GM12878 (cell line): ENCODE results near the gene PTPRN2. TPM values are rescaled to one million over a fixed set of nuclear protein-coding genes. Genes with fewer than 3 reads are reported as not detected.

Experiments used
- ATAC-seq: fragments of 200-7000 bp; cut with Tn5 transposase; 3 replicates; pipeline ENCODE4 v1.9.1; 2020; ENCODE audit warnings: mild to moderate bottlenecking, moderate library complexity
- BruUV-seq: library from RNA; stranded (reverse); fragments of 400-500 nt; replicated peaks from 2 replicates; lab custom pipeline; 2021; lab: Mats Ljungman, UMichigan
- CTCF ChIA-PET: fragments of 300-600 bp; sonication (Branson Sonifier 250); formaldehyde crosslinking; extraction: SDS; loops from one replicate; lab custom pipeline; 2021; ENCODE audit warnings: inconsistent platforms; lab: Yijun Ruan, JAX
- POLR2A ChIA-PET: fragments of 350-600 bp; formaldehyde crosslinking; extraction: SDS; loops from one replicate; lab custom pipeline; 2021; ENCODE audit warnings: inconsistent platforms; lab: Charles Lee
- RAD21 ChIA-PET: fragments of 300-600 bp; sonication (Branson Sonifier 250); formaldehyde crosslinking; loops from one replicate; lab custom pipeline; 2023; ENCODE audit warnings: antibody characterized with exemption; ENCODE audit not compliant: unreplicated experiment; lab: Charles Lee
- SMC1A ChIA-PET: fragments of 300-600 bp; sonication (Branson Sonifier 250); formaldehyde crosslinking; loops from one replicate; lab custom pipeline; 2023; ENCODE audit not compliant: unreplicated experiment, uncharacterized antibody; lab: Charles Lee
- DNase-seq: peaks from one replicate; pipeline ENCODE4 v3.0.0-alpha.2; 2011; ENCODE audit warnings: low read depth, low spot score
- FAIRE-seq: peaks from 3 replicates; lab custom pipeline; 2011; peaks lifted over from hg19 to GRCh38; lab: Jason Lieb, UNC
- H2AFZ ChIP-seq: 2 replicates; pipeline ENCODE4 v1.6.0; 2011; ENCODE audit warnings: low read depth, low read length, control low read depth; ENCODE audit not compliant: control insufficient read depth
- H3K27ac ChIP-seq: 2 replicates; pipeline ENCODE4 v1.5.1; 2011; ENCODE audit warnings: control low read depth; ENCODE audit not compliant: control insufficient read depth, insufficient read depth
- H3K27me3 ChIP-seq, 2 experiments: replicated peaks in 1 of 2; 2 replicates each; pipeline versions ENCODE4 v1.6.0 to v1.6.1; 2011; ENCODE audit warnings: low read length in 1 of 2; ENCODE audit not compliant: control insufficient read depth in 2 of 2, insufficient read depth in 2 of 2
- H3K36me3 ChIP-seq, 2 experiments: 2 replicates each; pipeline ENCODE4 v1.5.1; 2011; ENCODE audit warnings: low read length in 1 of 2; ENCODE audit not compliant: control insufficient read depth in 2 of 2, insufficient read depth in 2 of 2
- H3K4me1 ChIP-seq: 2 replicates; pipeline ENCODE4 v1.6.1; 2011; ENCODE audit warnings: mild to moderate bottlenecking, low read length, moderate library complexity, mixed read lengths; ENCODE audit not compliant: control insufficient read depth, insufficient read depth
- H3K4me2 ChIP-seq: 2 replicates; pipeline ENCODE4 v1.6.0; 2011; ENCODE audit warnings: control low read depth; ENCODE audit not compliant: control insufficient read depth, insufficient read depth
- H3K4me3 ChIP-seq: fragments of 200-600 bp; sonication (generic); 2 replicates; pipeline ENCODE4 v1.5.1; 2016
- H3K79me2 ChIP-seq: 2 replicates; pipeline ENCODE4 v1.6.0; 2011; ENCODE audit warnings: low read length; ENCODE audit not compliant: control insufficient read depth, insufficient read depth
- H3K9ac ChIP-seq: 2 replicates; pipeline ENCODE4 v1.8.0; 2011; ENCODE audit warnings: low read length, control low read depth, mixed read lengths; ENCODE audit not compliant: control insufficient read depth, insufficient read depth
- H3K9me3 ChIP-seq: replicated peaks from 3 replicates; pipeline ENCODE4 v1.5.1; 2011; ENCODE audit warnings: mild to moderate bottlenecking, low read length; ENCODE audit not compliant: control insufficient read depth, insufficient read depth
- H4K20me1 ChIP-seq: 2 replicates; pipeline ENCODE4 v1.6.0; 2011; ENCODE audit not compliant: control insufficient read depth, insufficient read depth
- MTA3 ChIP-seq: IDR thresholded peaks from 2 replicates; pipeline ENCODE4 v1.6.1; 2012; ENCODE audit warnings: low read length, inconsistent platforms, borderline replicate concordance
- SMAD1 ChIP-seq: fragments of 450-650 bp; IDR thresholded peaks from 2 replicates; pipeline ENCODE4 v1.6.1; 2018; ENCODE audit warnings: mild to moderate bottlenecking, low read depth; ENCODE audit not compliant: partially characterized antibody
- ZBTB11 ChIP-seq: fragments of 450-650 bp; formaldehyde crosslinking; IDR thresholded peaks from 2 replicates; pipeline ENCODE4 v1.5.0; 2022; ENCODE audit warnings: mild to moderate bottlenecking, missing genetic modification characterization
- ZNF274 ChIP-seq: IDR thresholded peaks from one replicate; pipeline ENCODE4 v1.8.0; 2011; ENCODE audit not compliant: insufficient read length, insufficient read depth
- WGBS: methylation state at CpG from one replicate; pipeline ENCODE4 v1.1.6; 2016; ENCODE audit warnings: low lambda C conversion rate; ENCODE audit not compliant: insufficient replicate concordance, insufficient coverage; ENCODE audit errors: missing lambda C conversion rate; 5-methylcytosine and 5-hydroxymethylcytosine counted together
- in situ Hi-C: fragments of 300-500 bp; cut with MboI; formaldehyde crosslinking; loops from 9 replicates; pipeline ENCODE4 v1.14.3; 2018; ENCODE audit warnings: mixed read lengths
- intact Hi-C: fragments of 100-400 bp; cut with micrococcal nuclease; formaldehyde crosslinking; loops from one replicate; pipeline ENCODE4 v1.14.2; 2022; ENCODE audit not compliant: unreplicated experiment
- polyA plus RNA-seq, 11 experiments: library from polyadenylated mRNA; depleted of rRNA in 4 of 11; unstranded in 6 of 11; stranded (reverse) in 5 of 11; fragments of >200 nt; fragmentation: Nextera tagmentation in 4 of 11; fragmentation: Illumina TruSeq in 1 of 11; extraction: Ambion mirVana in 4 of 11; extraction: Trizol in 1 of 11; gene quantifications; 1 replicate in 1 of 11; 2 replicates in 10 of 11; pipeline versions ENCODE4 v1.2.1 to v1.2.3, GENCODE V29; 2011 to 2016; ENCODE audit warnings: inconsistent platforms in 2 of 11, missing spikeins in 2 of 11, low read depth in 1 of 11
- total RNA-seq, 4 experiments: library from RNA; depleted of rRNA in 3 of 4; stranded (reverse); fragments of >200 nt in 3 of 4; fragmentation: Illumina TruSeq in 1 of 4; extraction: Trizol in 1 of 4; gene quantifications; 2 replicates each; pipeline versions ENCODE4 v1.2.1 to v1.2.3, GENCODE V29; 2013 to 2021

PTPRN2 gene
- total and polyA plus RNA-seq, 10 of the 15 experiments (the other 5 are each of a cell fraction or from before 2014, with no cell fraction given): 5.4 TPM; not detected in 9

- no peak for FAIRE-seq
- H4K20me1 ChIP-seq: no peaks in the 10 kb centered on the region
- H3K4me2 ChIP-seq: no peak overlapping the region
- H3K79me2 ChIP-seq: no peaks in the 10 kb centered on the region
- TF ChIP-seq ZBTB11 (CRISPR knock-in tag): no peak
- no peak for TF ChIP-seq SMAD1
- TF ChIP-seq MTA3: no peak
- TF ChIP-seq ZNF274: no peak
- no TSS peak for BruUV-seq
- no peak overlapping the region for H3K4me3 ChIP-seq
- DNase-seq: no peak
- H3K9ac ChIP-seq: no peak overlapping the region
- ChIA-PET SMC1A (no interaction called here), POLR2A (no interaction called here), CTCF (no interaction called here), RAD21 (no interaction called here)
- H3K4me1 ChIP-seq: no peaks in the 10 kb centered on the region
- no peak overlapping the region for H2AFZ ChIP-seq
- intact Hi-C loops (no loop called here), in situ Hi-C loops (no loop called here)
- WGBS: 43% methylated on average over 15 of the region's 15 CpGs
- H3K9me3 ChIP-seq: no peaks in the 10 kb centered on the region; the same call in 2 of the 3 replicates
- no peaks in the 10 kb centered on the region for H3K36me3 ChIP-seq
- H3K27me3 ChIP-seq: no peaks in the 10 kb centered on the region
- ATAC-seq: no peak
- no peak overlapping the region for H3K27ac ChIP-seq
These were observed 1012.6 kb downstream of the PTPRN2 start for GRCh38 chr7:157574914-157575586.
